CD4-positive, CD25-positive, alpha-beta regulatory T cell (primary cell): ENCODE results near the gene PBX1. TPM values are rescaled to one million over a fixed set of nuclear protein-coding genes. Genes with fewer than 3 reads are reported as not detected.

Source experiments
- ATAC-seq, 2 donors: fragments of 150-1000 bp; cut with Tn5 transposase; one replicate each; pipeline ENCODE4 v1.10.0; 2021; ENCODE audit warnings: low read depth in 2 of 2, moderate number of reproducible peaks in 2 of 2, moderate library complexity in 1 of 2
- DNase-seq, 3 donors: peaks; one replicate each; pipeline versions ENCODE4 v3.0.0 to v3.0.0-alpha.2; 2012 to 2022; ENCODE audit warnings: mixed read lengths in 1 of 3
- H3K27ac ChIP-seq: one replicate; pipeline ENCODE4 v1.7.0; 2013; ENCODE audit warnings: mild to moderate bottlenecking, low read length; ENCODE audit not compliant: insufficient read depth, poor library complexity, severe bottlenecking
- H3K27me3 ChIP-seq: one replicate; pipeline ENCODE4 v1.7.0; 2013; ENCODE audit warnings: low read length; ENCODE audit not compliant: control insufficient read depth, insufficient read depth
- H3K36me3 ChIP-seq: one replicate; pipeline ENCODE4 v1.7.0; 2013; ENCODE audit warnings: mild to moderate bottlenecking, low read length, moderate library complexity; ENCODE audit not compliant: control insufficient read depth, insufficient read depth
- H3K4me1 ChIP-seq: 2 replicates; pipeline ENCODE4 v1.7.0; 2013; ENCODE audit warnings: mild to moderate bottlenecking, low read length; ENCODE audit not compliant: insufficient read depth, control insufficient read depth, poor library complexity, severe bottlenecking
- H3K4me3 ChIP-seq: one replicate; pipeline ENCODE4 v1.7.0; 2013; ENCODE audit warnings: low read depth, mild to moderate bottlenecking, low read length, moderate library complexity
- H3K9me3 ChIP-seq, 2 experiments: 1 replicate in 1 of 2; 2 replicates in 1 of 2; pipeline ENCODE4 v1.7.0; 2013; ENCODE audit warnings: low read length in 2 of 2, mild to moderate bottlenecking in 1 of 2, moderate library complexity in 1 of 2; ENCODE audit not compliant: control insufficient read depth in 2 of 2
- H3K27ac Mint-ChIP-seq, 3 donors: one replicate each; pipeline ENCODE4 v1.8.0; 2020 to 2022; ENCODE audit warnings: mild to moderate bottlenecking in 3 of 3, mixed read lengths in 3 of 3, moderate library complexity in 2 of 3
- H3K27me3 Mint-ChIP-seq: one replicate; pipeline ENCODE4 v1.8.0; 2022; ENCODE audit warnings: mild to moderate bottlenecking, mixed read lengths
- H3K36me3 Mint-ChIP-seq: one replicate; pipeline ENCODE4 v1.8.0; 2020; ENCODE audit warnings: mixed read lengths
- H3K4me1 Mint-ChIP-seq, 4 donors: one replicate each; pipeline ENCODE4 v1.8.0; 2020 to 2022; ENCODE audit warnings: mixed read lengths in 4 of 4, mild to moderate bottlenecking in 1 of 4
- H3K4me3 Mint-ChIP-seq, 4 donors: one replicate each; pipeline ENCODE4 v1.8.0; 2020 to 2022; ENCODE audit warnings: mild to moderate bottlenecking in 4 of 4, mixed read lengths in 4 of 4, moderate library complexity in 3 of 4
- H3K9me3 Mint-ChIP-seq, 7 donors: one replicate each; pipeline ENCODE4 v1.8.0; 2020 to 2022; ENCODE audit warnings: mixed read lengths in 7 of 7, mild to moderate bottlenecking in 3 of 7, moderate library complexity in 2 of 7
- polyA plus RNA-seq, 4 donors: library from polyadenylated mRNA; unstranded; fragments of 300-500 nt; fragmentation: Illumina TruSeq; gene quantifications; one replicate each; pipeline ENCODE4 v1.2.3, GENCODE V29; 2021
- total RNA-seq: library from RNA; stranded (reverse); gene quantifications from one replicate; pipeline ENCODE4 v1.2.3, GENCODE V29; 2022

The PBX1 gene
- total and polyA plus RNA-seq, 5 donors from 2014 or later = 0.03 to 1.7 (median 0.10) TPM; not detected in 2

DNA sequence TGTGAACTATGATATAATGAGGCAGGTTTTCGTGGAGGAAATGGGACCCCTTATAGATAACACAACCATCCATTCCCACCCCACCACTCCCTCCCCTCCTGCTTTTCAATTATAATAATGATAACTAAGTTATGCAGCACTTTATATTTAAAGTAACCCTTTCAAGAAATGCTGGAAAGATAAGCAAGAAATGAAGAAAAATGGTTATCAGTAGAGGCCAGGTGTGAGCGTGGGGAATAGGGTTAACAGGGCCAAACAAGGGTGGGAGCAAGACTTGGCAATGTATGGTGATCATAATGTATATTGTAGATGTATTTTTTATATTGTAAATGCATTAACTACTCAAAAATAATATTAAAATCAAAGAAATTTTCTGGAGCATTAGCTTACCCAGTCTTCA, 133.4 kb downstream of the PBX1 start:
- Histone ChIP-seq H3K27ac (no peak overlapping the region), H3K27me3 (no peaks in the 10 kb centered on the region), H3K36me3 (no peaks in the 10 kb centered on the region), H3K4me3 (no peak overlapping the region), H3K4me1 (no peaks in the 10 kb centered on the region), H3K9me3 (no peaks in the 10 kb centered on the region)
- DNase-seq (no peak), ATAC-seq (no peak)
- Mint-ChIP-seq H3K27me3 (no peaks in the 10 kb centered on the region), H3K9me3 (peaks cover 0 to 5% (median 1%) of the 10 kb centered on the region in 7 donors), H3K4me3 (no peak overlapping the region), H3K4me1 (no peaks in the 10 kb centered on the region), H3K27ac (no peak overlapping the region), H3K36me3 (no peaks in the 10 kb centered on the region)

DNA sequence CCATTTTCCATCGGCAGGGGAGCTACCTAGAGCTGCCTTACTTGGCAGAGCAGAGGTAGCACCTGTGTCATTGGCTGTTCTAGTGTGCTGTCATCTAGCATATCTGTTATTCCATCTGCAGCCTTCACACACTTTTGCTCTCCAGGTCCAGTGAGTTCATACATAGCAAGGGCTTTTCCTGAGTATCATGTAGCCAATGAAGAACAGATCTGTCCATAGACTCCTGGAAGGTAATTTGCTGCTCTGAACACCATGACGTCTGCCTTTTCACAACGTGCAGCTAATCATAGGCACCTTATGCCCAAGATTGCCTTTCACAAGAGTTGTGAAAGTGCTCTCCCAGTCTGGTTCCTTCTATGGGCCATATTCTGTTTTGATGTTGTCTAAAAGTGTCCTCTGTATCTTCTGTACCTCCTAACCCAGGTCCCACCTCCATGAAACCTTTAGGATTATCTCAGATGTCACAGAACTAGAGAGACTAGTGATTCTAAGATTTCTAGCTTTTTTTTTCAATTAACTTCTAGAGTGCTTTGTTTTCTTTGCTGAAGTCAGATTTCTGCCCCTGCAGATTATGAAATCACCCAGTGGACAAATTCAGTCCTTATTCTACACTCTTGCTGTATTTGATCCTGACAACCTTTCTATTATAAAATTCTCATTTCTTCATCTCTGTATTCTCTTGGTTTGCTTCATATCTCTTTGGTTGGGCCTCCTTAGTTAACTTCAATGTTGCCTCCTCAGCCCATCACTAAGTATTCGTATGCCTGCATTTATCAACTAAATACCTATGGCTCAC, 134.8 kb downstream of the PBX1 start:
- Histone ChIP-seq H3K27me3 (no peaks in the 10 kb centered on the region), H3K4me3 (no peak overlapping the region), H3K9me3 (no peaks in the 10 kb centered on the region), H3K36me3 (no peaks in the 10 kb centered on the region), H3K4me1 (no peaks in the 10 kb centered on the region), H3K27ac (no peak overlapping the region)
- Mint-ChIP-seq H3K4me1 (no peaks in the 10 kb centered on the region), H3K27me3 (no peaks in the 10 kb centered on the region), H3K36me3 (no peaks in the 10 kb centered on the region), H3K9me3 (peaks cover 0 to 5% (median 0%) of the 10 kb centered on the region in 7 donors), H3K27ac (no peak overlapping the region), H3K4me3 (no peak overlapping the region)
- DNase-seq (no peak), ATAC-seq (no peak)

DNA sequence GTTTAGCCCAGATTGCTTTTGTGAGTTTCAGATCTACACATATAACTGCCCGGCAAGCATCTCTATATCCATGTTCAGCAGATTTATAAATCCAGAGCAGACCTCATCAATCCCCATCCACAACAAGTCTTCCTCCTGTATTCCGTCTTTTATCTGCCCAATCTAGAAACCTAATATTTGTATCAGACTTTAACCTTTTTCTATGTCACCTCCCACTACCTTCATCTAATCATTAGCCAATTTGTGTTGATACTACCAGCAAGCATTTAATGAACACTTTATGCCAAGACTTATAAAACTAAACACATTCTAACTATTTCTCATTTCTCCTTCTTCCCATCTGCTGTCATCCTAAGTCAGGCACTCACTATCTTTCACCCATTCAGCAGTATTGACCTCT, 135.5 kb downstream of the PBX1 start:
- Mint-ChIP-seq H3K4me1 (no peaks in the 10 kb centered on the region), H3K4me3 (no peak overlapping the region), H3K9me3 (peaks cover 0 to 5% (median 0%) of the 10 kb centered on the region in 7 donors), H3K27me3 (no peaks in the 10 kb centered on the region), H3K27ac (no peak overlapping the region), H3K36me3 (no peaks in the 10 kb centered on the region)
- Histone ChIP-seq H3K36me3 (no peaks in the 10 kb centered on the region), H3K27ac (no peak overlapping the region), H3K4me1 (no peaks in the 10 kb centered on the region), H3K9me3 (no peaks in the 10 kb centered on the region), H3K27me3 (no peaks in the 10 kb centered on the region), H3K4me3 (no peak overlapping the region)
- DNase-seq (no peak), ATAC-seq (no peak)

DNA sequence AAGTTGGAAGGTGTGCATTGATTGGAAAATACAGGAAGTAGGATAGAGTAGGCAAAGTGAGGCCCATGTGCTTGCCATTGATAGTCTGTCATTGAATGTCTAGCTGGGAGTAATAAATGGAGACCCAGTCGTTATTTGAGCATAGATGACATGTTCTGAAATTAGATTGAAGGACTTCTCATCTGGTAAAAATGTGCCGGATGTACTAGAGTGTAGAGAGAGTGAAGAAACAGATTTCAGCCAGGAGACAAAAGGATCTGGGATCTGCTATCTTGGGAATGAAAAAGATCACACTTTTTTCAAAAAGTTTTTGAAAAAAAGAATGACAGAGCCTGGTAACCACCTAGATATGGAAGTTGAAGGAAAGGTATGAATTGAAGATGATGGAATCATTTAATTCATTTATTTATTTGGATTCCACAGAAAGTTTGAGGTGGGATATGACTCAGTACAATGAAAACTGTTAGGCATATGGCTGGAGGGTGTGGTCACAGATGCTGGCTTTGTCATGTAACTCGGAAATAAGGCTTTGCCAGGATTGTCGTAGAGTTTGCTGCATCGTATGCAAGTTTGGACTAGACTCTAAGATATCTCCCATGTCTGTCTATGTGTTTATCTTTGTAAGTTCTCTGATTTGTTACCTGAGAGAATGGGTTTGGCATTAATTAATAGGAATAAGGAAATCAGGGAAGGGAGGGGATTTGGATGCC, 137.1 kb downstream of the PBX1 start:
- H3K4me3 ChIP-seq = no peak overlapping the region
- Mint-ChIP-seq H3K9me3 (peaks cover 0 to 4% (median 0%) of the 10 kb centered on the region in 7 donors), H3K4me3 (no peak overlapping the region), H3K36me3 (no peaks in the 10 kb centered on the region), H3K27ac (no peak overlapping the region), H3K27me3 (peaks cover 6% of the 10 kb centered on the region), H3K4me1 (no peaks in the 10 kb centered on the region)
- no peaks in the 10 kb centered on the region for H3K9me3 ChIP-seq
- no peaks in the 10 kb centered on the region for H3K36me3 ChIP-seq
- no peak for DNase-seq
- no peak for ATAC-seq
- no peak overlapping the region for H3K27ac ChIP-seq
- no peaks in the 10 kb centered on the region for H3K4me1 ChIP-seq
- no peaks in the 10 kb centered on the region for H3K27me3 ChIP-seq

DNA sequence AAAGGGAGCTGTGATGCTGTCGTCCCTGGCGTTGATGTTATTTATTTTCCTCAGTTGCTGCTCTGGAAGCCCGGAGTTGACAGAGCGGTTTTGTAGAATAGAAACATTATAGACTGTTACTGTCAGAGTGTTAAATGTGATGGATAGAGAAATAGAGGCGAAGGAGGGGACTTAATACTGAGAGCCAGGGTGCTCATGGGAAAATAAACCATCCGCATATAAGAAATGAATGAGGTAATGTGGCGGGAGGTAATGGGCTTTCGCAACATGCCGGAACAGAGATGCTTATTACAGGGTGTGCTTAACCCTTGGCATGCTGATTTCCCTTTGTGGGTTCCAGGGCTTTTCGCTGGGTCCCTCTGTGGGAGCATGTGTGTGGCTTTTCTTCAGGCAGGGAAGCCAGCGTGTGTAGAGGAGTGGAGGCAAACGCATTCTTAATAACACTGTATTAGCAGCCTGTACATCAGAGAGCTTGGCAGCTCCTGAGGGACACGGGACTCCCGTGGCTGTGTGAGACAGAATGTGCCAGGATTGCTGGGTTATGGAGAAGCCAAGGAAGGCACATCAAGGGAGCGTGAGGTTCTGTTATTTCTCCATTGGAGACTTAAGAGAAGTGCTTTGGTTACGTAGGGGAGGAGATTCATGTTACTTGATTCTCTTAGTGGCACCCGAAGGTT, 141.0 kb downstream of the PBX1 start:
- Histone ChIP-seq H3K27me3 (no peaks in the 10 kb centered on the region), H3K36me3 (no peaks in the 10 kb centered on the region), H3K4me1 (no peaks in the 10 kb centered on the region), H3K9me3 (no peaks in the 10 kb centered on the region), H3K27ac (no peak overlapping the region), H3K4me3 (no peak overlapping the region)
- peaks cover 6% of the 10 kb centered on the region for H3K27me3 Mint-ChIP-seq
- H3K9me3 Mint-ChIP-seq = peaks cover 0 to 5% (median 0%) of the 10 kb centered on the region in 7 donors
- no peak for ATAC-seq
- no peak for DNase-seq
- H3K27ac Mint-ChIP-seq = no peak overlapping the region
- H3K4me3 Mint-ChIP-seq = no peak overlapping the region
- H3K4me1 Mint-ChIP-seq = no peaks in the 10 kb centered on the region
- H3K36me3 Mint-ChIP-seq = no peaks in the 10 kb centered on the region

DNA sequence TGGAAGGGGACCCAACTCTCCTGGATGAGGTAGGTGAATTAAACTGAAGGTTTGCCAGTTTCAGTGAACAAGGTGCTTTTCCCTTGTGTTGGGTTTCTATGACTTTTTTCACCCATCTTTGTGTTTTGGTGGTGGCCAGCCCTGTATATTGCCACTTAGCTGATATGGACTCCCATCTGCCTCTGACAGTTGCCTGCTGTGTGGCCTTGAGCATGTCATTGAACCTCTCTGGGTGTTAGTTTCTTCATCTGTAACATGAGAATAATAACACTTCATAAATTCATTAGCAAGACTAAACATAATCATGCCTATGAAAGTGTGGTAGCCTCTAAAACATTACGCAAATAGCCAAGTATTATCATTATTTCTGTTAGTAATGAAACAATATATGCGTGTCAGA, 141.7 kb downstream of the PBX1 start:
- H3K27me3 Mint-ChIP-seq = peaks cover 6% of the 10 kb centered on the region
- H3K36me3 ChIP-seq = no peaks in the 10 kb centered on the region
- H3K36me3 Mint-ChIP-seq = no peaks in the 10 kb centered on the region
- no peak overlapping the region for H3K27ac Mint-ChIP-seq
- H3K4me1 ChIP-seq = no peaks in the 10 kb centered on the region
- no peak overlapping the region for H3K4me3 Mint-ChIP-seq
- no peak overlapping the region for H3K27ac ChIP-seq
- peaks cover 0 to 5% (median 0%) of the 10 kb centered on the region in 7 donors for H3K9me3 Mint-ChIP-seq
- ATAC-seq = no peak
- no peak overlapping the region for H3K4me3 ChIP-seq
- H3K27me3 ChIP-seq = no peaks in the 10 kb centered on the region
- H3K4me1 Mint-ChIP-seq = no peaks in the 10 kb centered on the region
- no peak for DNase-seq
- no peaks in the 10 kb centered on the region for H3K9me3 ChIP-seq

DNA sequence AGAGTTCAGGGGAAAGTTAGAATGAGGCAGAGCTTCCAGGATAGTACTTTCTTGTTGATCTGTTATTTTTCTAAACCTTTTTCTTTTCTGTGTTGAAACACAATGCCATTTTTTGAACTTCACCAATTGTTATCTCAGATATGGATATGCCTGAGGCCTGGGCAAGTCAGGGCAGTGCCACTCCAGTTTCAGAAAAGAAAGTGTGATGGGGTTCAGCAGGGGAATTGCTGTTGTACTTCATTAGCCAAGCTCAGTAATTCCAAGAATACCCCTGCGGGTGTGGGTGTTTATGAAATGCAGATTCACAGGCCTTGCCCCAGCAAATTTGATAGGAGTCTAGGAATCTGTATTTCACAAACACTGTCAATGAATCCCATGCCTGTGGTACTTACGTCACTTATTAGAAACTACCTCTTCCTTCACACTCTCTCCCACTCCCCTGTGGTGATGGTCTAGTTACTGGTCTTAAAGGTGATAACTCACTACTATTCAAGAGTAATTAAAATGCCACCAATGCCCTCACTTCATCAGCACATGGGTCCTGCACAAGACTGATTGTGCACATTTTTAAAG, 142.3 kb downstream of the PBX1 start:
- Histone ChIP-seq H3K27ac (no peak overlapping the region), H3K9me3 (no peaks in the 10 kb centered on the region), H3K27me3 (no peaks in the 10 kb centered on the region), H3K4me1 (no peaks in the 10 kb centered on the region), H3K36me3 (no peaks in the 10 kb centered on the region), H3K4me3 (no peak overlapping the region)
- Mint-ChIP-seq H3K27ac (no peak overlapping the region), H3K9me3 (peaks cover 0 to 5% (median 0%) of the 10 kb centered on the region in 7 donors), H3K36me3 (no peaks in the 10 kb centered on the region), H3K4me3 (no peak overlapping the region), H3K27me3 (peaks cover 6% of the 10 kb centered on the region), H3K4me1 (no peaks in the 10 kb centered on the region)
- ATAC-seq (no peak), DNase-seq (no peak)
